ENCODE measurements around the gene RHOG.

GRCh38 chr11:3849297-3849874 lies 8.6 kb upstream of the RHOG start:
- no peak for TF ChIP-seq POLR2A (IDR thresholded peaks at IDR 0.05; ENCODE audit: low read depth, low read length)
- no peak for TF ChIP-seq POLR2AphosphoS5 (IDR thresholded peaks at IDR 0.05; ENCODE audit: low read depth, low read length)
